Right cardiac atrium (tissue), 5 donors: ENCODE measurements around the gene TBPL2. TPM values are rescaled to one million over a fixed set of nuclear protein-coding genes. Genes with fewer than 3 reads are reported as not detected.

ENCODE experiments used
- ATAC-seq, 2 donors: fragments of 200-7000 bp; cut with Tn5 transposase; one replicate each; pipeline versions ENCODE4 v1.8.0 to v1.9.1; 2020; ENCODE audit warnings: moderate library complexity in 2 of 2, mild to moderate bottlenecking in 1 of 2
- DNase-seq, 3 donors: peaks; one replicate each; pipeline ENCODE4 v3.0.0-alpha.2; 2020
- H3K27ac ChIP-seq: one replicate; pipeline ENCODE4 v1.5.1; 2013; ENCODE audit warnings: mild to moderate bottlenecking, low read length, control low read depth, moderate library complexity
- H3K27me3 ChIP-seq: one replicate; pipeline ENCODE4 v1.6.1; 2013; ENCODE audit not compliant: control insufficient read depth, insufficient read depth
- H3K4me1 ChIP-seq: one replicate; pipeline ENCODE4 v1.6.1; 2013; ENCODE audit warnings: low read length; ENCODE audit not compliant: control insufficient read depth, insufficient read depth
- H3K4me3 ChIP-seq: one replicate; pipeline ENCODE4 v1.5.1; 2013; ENCODE audit warnings: low read length, control low read depth
- H3K9me3 ChIP-seq: one replicate; pipeline ENCODE4 v1.6.1; 2013; ENCODE audit warnings: low read length; ENCODE audit not compliant: control insufficient read depth
- WGBS: extraction: QIAGEN DNeasy Blood & Tissue Kit; methylation state at CpG from one replicate; pipeline ENCODE4 v1.1.7; 2013; 5-methylcytosine and 5-hydroxymethylcytosine counted together
- intact Hi-C, 4 donors: fragments of 100-400 bp; cut with DNase I; formaldehyde crosslinking; loops; one replicate each; pipeline versions ENCODE4 v1.11.0 to v1.14.0; 2022 to 2023
- polyA plus RNA-seq: library from polyadenylated mRNA; stranded (reverse); fragments of 200-250 nt; gene quantifications from one replicate; pipeline ENCODE4 v1.2.3, GENCODE V29; 2013
- total RNA-seq, 4 donors: library from RNA; stranded (reverse); fragmentation: NEBNext Ultra II Directional; extraction: Animal tissue kit (Norgen Biotek cat#: 25700); gene quantifications; one replicate each; pipeline ENCODE4 v1.2.1, GENCODE V29; 2021
- donor health status: healthy with polysubstance abuse.
- donor health status: DM: no; HTN: yes; CAD: no.
- donor health status: DM: no; HTN: no; CAD: no.
- donor health status: DM: no; HTN: yes; CAD: no; lungs with severe emphysema.
- donor health status: DM: yes; HTN: yes; CAD: no.

Gene TBPL2
- total and polyA plus RNA-seq, 5 donors, result not detected

DNA sequence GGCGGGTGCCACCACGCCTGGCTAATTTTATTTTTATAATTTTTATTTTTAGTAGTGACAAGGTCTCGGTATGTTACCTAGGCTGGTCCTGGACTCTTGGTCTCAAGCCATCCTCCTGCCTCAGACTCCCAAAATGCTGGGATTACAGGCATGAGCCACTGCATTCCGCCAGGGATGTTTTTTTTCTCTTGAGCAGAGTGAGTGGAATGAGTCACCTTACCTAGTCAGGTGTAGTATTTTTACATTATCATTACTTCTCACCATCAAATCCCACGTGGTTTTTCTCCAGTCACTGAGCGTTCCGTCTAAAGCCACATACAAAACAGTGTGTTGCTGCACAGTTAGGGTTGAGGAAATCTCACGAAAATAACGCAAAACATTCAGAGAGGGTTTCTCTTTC is 870 bp upstream of the TBPL2 start:
- WGBS, result 82% methylated on average over 9 of the region's 9 CpGs
- Histone ChIP-seq H3K4me3 (no peak overlapping the region), H3K27me3 (no peaks in the 10 kb centered on the region), H3K4me1 (no peaks in the 10 kb centered on the region), H3K27ac (no peak overlapping the region), H3K9me3 (no peaks in the 10 kb centered on the region)
- ATAC-seq, result no peak
- intact Hi-C loops, result loop anchor here in 2 of 4 donors (10.0 kb wide), 2 partner anchors 134 to 1034 kb away; no protein-coding TSS in a partner anchor
- DNase-seq, result no peak

GRCh38 chr14:55438066-55438683 is 2.2 kb downstream of the TBPL2 start:
- H3K4me1 ChIP-seq, result no peaks in the 10 kb centered on the region
- 47% methylated on average over 10 of the region's 10 CpGs for WGBS
- H3K4me3 ChIP-seq, result no peak overlapping the region
- no peaks in the 10 kb centered on the region for H3K27me3 ChIP-seq
- no peak overlapping the region for H3K27ac ChIP-seq
- no peak for DNase-seq
- intact Hi-C loops, result loop anchor here in 2 of 4 donors (10.0 kb wide), 2 partner anchors 223 to 1037 kb away; no protein-coding TSS in a partner anchor
- ATAC-seq, result peak; percentile 54 to 72
- H3K9me3 ChIP-seq, result no peaks in the 10 kb centered on the region

GRCh38 chr14:55436931-55437330 is 3.5 kb downstream of the TBPL2 start:
- Histone ChIP-seq H3K27ac (no peak overlapping the region), H3K27me3 (no peaks in the 10 kb centered on the region), H3K4me3 (no peak overlapping the region), H3K4me1 (no peaks in the 10 kb centered on the region), H3K9me3 (no peaks in the 10 kb centered on the region)
- no peak for DNase-seq
- no peak for ATAC-seq
- 80% methylated on average over 4 of the region's 4 CpGs for WGBS
- intact Hi-C loops, result loop anchor here in 2 of 4 donors (10.0 kb wide), 2 partner anchors 222 to 1038 kb away; no protein-coding TSS in a partner anchor

DNA sequence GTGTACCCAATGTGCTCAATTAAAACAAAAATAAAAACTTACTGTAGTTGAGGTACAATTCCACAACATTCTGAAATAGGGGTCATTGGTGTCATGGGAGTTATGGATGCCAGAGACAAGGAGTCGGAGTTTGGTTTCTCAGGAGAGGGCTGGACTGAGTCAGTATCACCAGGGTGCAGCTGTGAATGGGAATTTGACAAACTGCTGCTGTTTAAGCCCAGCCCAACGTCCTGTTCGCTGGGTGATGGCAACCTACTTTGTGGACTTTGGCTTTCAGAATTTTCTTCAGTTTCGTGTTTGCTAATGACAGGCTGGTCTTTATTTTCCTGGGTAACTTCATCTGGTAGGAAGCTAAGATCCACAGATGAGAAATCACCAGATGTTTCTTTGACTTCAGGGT is 3.9 kb downstream of the TBPL2 start:
- Histone ChIP-seq H3K27me3 (no peaks in the 10 kb centered on the region), H3K4me3 (no peak overlapping the region), H3K27ac (no peak overlapping the region), H3K9me3 (no peaks in the 10 kb centered on the region), H3K4me1 (no peaks in the 10 kb centered on the region)
- no peak for DNase-seq
- intact Hi-C loops, result loop anchor here in 2 of 4 donors (10.0 kb wide), 2 partner anchors 222 to 1038 kb away; no protein-coding TSS in a partner anchor
- 44% methylated on average over 4 of the region's 4 CpGs for WGBS
- ATAC-seq, result no peak

GRCh38 chr14:55434805-55435174 is 5.6 kb downstream of the TBPL2 start:
- WGBS, result 52% methylated on average over 3 of the region's 3 CpGs
- no peak for ATAC-seq
- Histone ChIP-seq H3K27me3 (no peaks in the 10 kb centered on the region), H3K27ac (no peak overlapping the region), H3K4me3 (no peak overlapping the region), H3K9me3 (no peaks in the 10 kb centered on the region), H3K4me1 (no peaks in the 10 kb centered on the region)
- intact Hi-C loops, result loop anchor here in 2 of 4 donors (10.0 kb wide), 2 partner anchors 220 to 1040 kb away; no protein-coding TSS in a partner anchor
- DNase-seq, result no peak

GRCh38 chr14:55433880-55434804 is 6.3 kb downstream of the TBPL2 start:
- Histone ChIP-seq H3K27ac (no peak overlapping the region), H3K9me3 (no peaks in the 10 kb centered on the region), H3K4me3 (no peak overlapping the region), H3K27me3 (no peaks in the 10 kb centered on the region), H3K4me1 (no peaks in the 10 kb centered on the region)
- intact Hi-C loops, result loop anchor here in 2 of 4 donors (10.0 kb wide), 2 partner anchors 219 to 1041 kb away; no protein-coding TSS in a partner anchor
- 68% methylated on average over 6 of the region's 6 CpGs for WGBS
- DNase-seq, result no peak
- ATAC-seq, result no peak

DNA sequence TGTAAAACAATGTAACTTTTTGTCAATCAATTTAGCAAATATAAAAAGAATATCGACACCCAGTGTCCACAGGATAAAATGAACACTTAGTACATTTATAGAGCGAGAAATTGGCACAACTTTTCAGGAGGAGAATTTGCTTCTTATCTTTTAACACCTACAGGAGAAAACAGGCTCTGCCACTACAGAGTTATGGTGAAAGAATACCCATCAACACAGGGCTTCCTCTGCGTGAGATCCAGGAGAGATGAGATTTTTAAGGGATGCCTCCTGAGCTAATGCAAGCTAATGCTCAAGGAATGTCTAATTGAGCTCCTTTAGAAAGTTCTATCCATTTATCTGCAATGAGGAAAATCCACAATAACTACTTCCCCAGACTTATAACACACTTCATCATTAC is 7.8 kb downstream of the TBPL2 start:
- DNase-seq (no peak), ATAC-seq (peak in 1 of 2 donors; percentile 36)
- intact Hi-C loops, result loop anchor here in 2 of 4 donors (10.0 kb wide), 2 partner anchors 218 to 1042 kb away; no protein-coding TSS in a partner anchor
- H3K27ac ChIP-seq, result no peak overlapping the region
- H3K4me1 ChIP-seq, result no peaks in the 10 kb centered on the region
- WGBS, result 46% methylated on average over 3 of the region's 3 CpGs
- no peaks in the 10 kb centered on the region for H3K9me3 ChIP-seq
- H3K27me3 ChIP-seq, result no peaks in the 10 kb centered on the region
- no peak overlapping the region for H3K4me3 ChIP-seq

DNA sequence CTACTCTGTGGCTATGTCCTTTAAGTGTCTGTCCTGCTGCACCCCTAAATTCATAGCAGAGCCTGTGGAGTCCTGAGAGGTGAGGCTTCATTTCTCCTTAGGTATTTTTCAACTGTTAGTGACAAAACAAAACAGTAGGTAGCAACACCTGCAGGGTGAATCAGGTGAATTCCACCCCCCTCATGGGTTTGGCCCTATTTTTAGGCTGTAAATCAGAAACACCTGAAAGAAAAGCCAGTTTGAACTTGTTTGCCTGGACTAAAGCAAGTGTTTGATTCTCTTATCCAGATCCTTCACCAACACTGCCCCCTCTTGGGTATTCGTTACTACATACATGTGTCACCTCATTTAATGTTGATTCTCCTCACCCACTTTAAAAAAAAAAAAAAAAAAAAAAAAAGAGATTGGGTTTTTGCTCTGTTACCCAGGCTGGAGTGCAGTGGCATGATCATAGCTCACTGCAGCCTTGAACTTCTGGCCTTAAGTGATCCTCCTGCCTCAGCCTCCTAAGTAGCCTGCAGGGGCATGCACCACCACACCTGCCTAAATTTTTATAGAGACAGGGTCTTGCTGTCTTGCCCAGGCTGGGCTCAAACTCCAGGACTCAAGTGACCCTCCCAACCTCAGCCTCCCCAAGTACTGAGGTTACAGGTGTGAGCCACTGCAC is 10.3 kb downstream of the TBPL2 start:
- intact Hi-C loops, result loop anchor here in 3 of 4 donors (2.0 to 10.0 kb wide), 3 partner anchors 215 to 1045 kb away; no protein-coding TSS in a partner anchor
- Histone ChIP-seq H3K27ac (no peak overlapping the region), H3K27me3 (no peaks in the 10 kb centered on the region), H3K4me1 (no peaks in the 10 kb centered on the region), H3K9me3 (no peaks in the 10 kb centered on the region), H3K4me3 (no peak overlapping the region)
- ATAC-seq, result peak; percentile 75 to 78
- DNase-seq, result no peak
- WGBS, result 15% methylated on average over 1 of the region's 1 CpG

- H3K9me3 ChIP-seq, result no peaks in the 10 kb centered on the region
- H3K4me1 ChIP-seq, result no peaks in the 10 kb centered on the region
- ATAC-seq, result no peak
- no peaks in the 10 kb centered on the region for H3K27me3 ChIP-seq
- no peak overlapping the region for H3K27ac ChIP-seq
- no peak for DNase-seq
- WGBS, result 61% methylated on average over 7 of the region's 7 CpGs
- no peak overlapping the region for H3K4me3 ChIP-seq
- intact Hi-C loops, result no loop called here
Measured at GRCh38 chr14:55427439-55427838, 13.0 kb downstream of the TBPL2 start.

DNA sequence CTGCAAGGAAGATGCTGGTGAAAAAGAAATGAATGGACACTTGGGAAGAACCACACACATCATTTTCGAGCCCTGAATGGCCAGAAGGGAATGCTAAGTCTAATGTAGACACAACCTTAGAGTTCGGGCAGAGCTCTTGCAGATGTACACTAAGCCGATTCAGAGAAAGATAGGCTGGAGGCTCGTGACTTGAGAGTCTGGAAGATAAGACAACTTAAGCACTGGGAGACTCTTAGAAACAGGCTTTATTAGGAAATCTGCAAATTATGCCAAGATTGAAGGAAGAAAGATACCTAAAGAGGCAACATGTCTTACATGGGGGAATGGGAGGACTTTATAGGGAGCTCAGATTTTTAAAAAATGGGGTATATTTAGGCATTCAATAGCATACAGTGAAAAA is 13.5 kb downstream of the TBPL2 start:
- Histone ChIP-seq H3K4me3 (no peak overlapping the region), H3K4me1 (no peaks in the 10 kb centered on the region), H3K27ac (no peak overlapping the region), H3K27me3 (no peaks in the 10 kb centered on the region), H3K9me3 (no peaks in the 10 kb centered on the region)
- no peak for ATAC-seq
- intact Hi-C loops, result no loop called here
- 62% methylated on average over 4 of the region's 4 CpGs for whole genome bisulfite sequencing
- DNase-seq, result no peak
